HCT116 (cell line): ENCODE data around the gene CUEDC1. TPM values are rescaled to one million over a fixed set of nuclear protein-coding genes. Genes with fewer than 3 reads are reported as not detected.

Experiments
- ATAC-seq: fragments of 200-7000 bp; cut with Tn5 transposase; 2 replicates; pipeline ENCODE4 v1.9.1; 2020; ENCODE audit warnings: mild to moderate bottlenecking, moderate library complexity
- BruUV-seq: library from RNA; stranded (reverse); fragments of 400-500 nt; replicated peaks from 2 replicates; lab custom pipeline; 2021; lab: Mats Ljungman, UMichigan
- CTCF ChIA-PET: fragments of 300-600 bp; sonication (Branson Sonifier 250); formaldehyde crosslinking; loops from one replicate; lab custom pipeline; 2021; ENCODE audit warnings: antibody characterized with exemption; lab: Charles Lee
- POLR2A ChIA-PET: fragments of 300-600, 350-600 bp; sonication (Branson Sonifier 250); formaldehyde crosslinking; loops from one replicate; lab custom pipeline; 2021; ENCODE audit warnings: antibody characterized with exemption; lab: Charles Lee
- RAD21 ChIA-PET, 2 experiments: fragments of 300-600 bp; sonication (Branson Sonifier 250); formaldehyde crosslinking; loops; one replicate each; lab custom pipeline; 2023; ENCODE audit warnings: low total read pairs in 2 of 2; ENCODE audit not compliant: uncharacterized antibody in 2 of 2, unreplicated experiment in 2 of 2, low non-redundant PET in 1 of 2; lab: Charles Lee
- DNase-seq: peaks from one replicate; pipeline ENCODE4 v3.0.0-alpha.2; 2010; ENCODE audit warnings: low read depth, low spot score
- H2AFZ ChIP-seq: fragments of 200-600 bp; shearing (Covaris generic), sonication (generic); 2 replicates; pipeline ENCODE4 v1.6.1; 2017; ENCODE audit warnings: low read depth, mixed run types, mixed read lengths, antibody characterized with exemption, low read length; ENCODE audit not compliant: poor library complexity, severe bottlenecking
- H3K27ac ChIP-seq: 2 replicates; pipeline ENCODE4 v1.5.1; 2012; ENCODE audit warnings: low read depth, low read length
- H3K27me3 ChIP-seq: fragments of 200-600 bp; sonication (generic); 2 replicates; pipeline ENCODE4 v1.6.1; 2016; ENCODE audit warnings: mixed run types, low read length, mixed read lengths; ENCODE audit not compliant: insufficient read depth
- H3K36me3 ChIP-seq, 2 experiments: fragments of 200-500 bp in 1 of 2; fragments of 200-600 bp in 1 of 2; sonication (Bioruptor generic) in 1 of 2; sonication (generic) in 1 of 2; 2 replicates each; pipeline versions ENCODE4 v1.5.1 to v1.6.1; 2014 to 2016; ENCODE audit warnings: low read length in 2 of 2, inconsistent platforms in 1 of 2, mixed read lengths in 1 of 2, mixed run types in 1 of 2; ENCODE audit not compliant: insufficient read depth in 2 of 2, control insufficient read depth in 1 of 2
- H3K4me1 ChIP-seq, 2 experiments: fragments of 200-600 bp in 1 of 2; sonication (generic) in 1 of 2; 2 replicates each; pipeline versions ENCODE4 v1.5.1 to v1.6.1; 2012 to 2017; ENCODE audit warnings: low read length in 2 of 2, inconsistent platforms in 1 of 2, mild to moderate bottlenecking in 1 of 2, mixed read lengths in 1 of 2, mixed run types in 1 of 2, moderate library complexity in 1 of 2; ENCODE audit not compliant: insufficient read depth in 2 of 2, control insufficient read depth in 1 of 2
- H3K4me2 ChIP-seq: fragments of 200-600 bp; sonication (generic); 2 replicates; pipeline ENCODE4 v1.6.1; 2017; ENCODE audit warnings: mixed run types, low read length, mixed read lengths
- H3K4me3 ChIP-seq, 2 experiments: fragments of 200-600 bp in 1 of 2; sonication (generic) in 1 of 2; replicated peaks in 1 of 2; 2 replicates each; pipeline ENCODE4 v1.5.1; 2011 to 2016; ENCODE audit warnings: low read length in 2 of 2, control low read depth in 1 of 2, low read depth in 1 of 2, mild to moderate bottlenecking in 1 of 2, mixed read lengths in 1 of 2, mixed run types in 1 of 2
- H3K79me2 ChIP-seq: fragments of 200-600 bp; sonication (generic); 2 replicates; pipeline ENCODE4 v1.6.1; 2017; ENCODE audit warnings: mild to moderate bottlenecking, mixed run types, low read length, moderate library complexity, mixed read lengths; ENCODE audit not compliant: insufficient read depth
- H3K9ac ChIP-seq: fragments of 200-600 bp; sonication (generic); 2 replicates; pipeline ENCODE4 v1.6.1; 2016; ENCODE audit warnings: low read length, mixed read lengths
- H3K9me2 ChIP-seq: fragments of 200-600 bp; sonication (generic), shearing (Covaris generic); 2 replicates; pipeline ENCODE4 v1.6.1; 2017; ENCODE audit warnings: mixed run types, mild to moderate bottlenecking, moderate library complexity; ENCODE audit not compliant: insufficient read depth
- H3K9me3 ChIP-seq, 2 experiments: fragments of 200-500 bp in 1 of 2; fragments of 200-600 bp in 1 of 2; sonication (Bioruptor generic) in 1 of 2; sonication (generic) in 1 of 2; 2 replicates each; pipeline ENCODE4 v1.6.1; 2014 to 2017; ENCODE audit warnings: low read length in 2 of 2, mixed read lengths in 2 of 2, inconsistent platforms in 1 of 2, low read depth in 1 of 2, mild to moderate bottlenecking in 1 of 2, mixed run types in 1 of 2, moderate library complexity in 1 of 2; ENCODE audit not compliant: control insufficient read depth in 1 of 2, insufficient read depth in 1 of 2
- H4K20me1 ChIP-seq: fragments of 200-600 bp; sonication (generic), shearing (Covaris generic); 2 replicates; pipeline ENCODE4 v1.6.1; 2017; ENCODE audit warnings: mixed run types, mild to moderate bottlenecking, moderate library complexity; ENCODE audit not compliant: insufficient read depth
- ATF3 ChIP-seq: IDR thresholded peaks from 2 replicates; pipeline ENCODE4 v1.6.1; 2012
- CBX3 ChIP-seq: IDR thresholded peaks from 2 replicates; pipeline ENCODE4 v1.6.1; 2012; ENCODE audit warnings: low read depth
- EGR1 ChIP-seq: IDR thresholded peaks from 2 replicates; pipeline ENCODE4 v1.6.1; 2012; ENCODE audit warnings: low read depth
- ELF1 ChIP-seq: IDR thresholded peaks from 2 replicates; pipeline ENCODE4 v1.6.1; 2012; ENCODE audit warnings: low read depth, borderline replicate concordance
- FOSL1 ChIP-seq: IDR thresholded peaks from 2 replicates; pipeline ENCODE4 v1.6.1; 2012; ENCODE audit warnings: low read depth
- JUND ChIP-seq: IDR thresholded peaks from 2 replicates; pipeline ENCODE4 v1.6.1; 2012
- MAX ChIP-seq: IDR thresholded peaks from 2 replicates; pipeline ENCODE4 v1.6.1; 2012
- POLR2A ChIP-seq: IDR thresholded peaks from 2 replicates; pipeline ENCODE4 v1.7.0; 2011; ENCODE audit warnings: borderline replicate concordance; ENCODE audit not compliant: insufficient read depth, insufficient read length; ENCODE audit errors: extremely low read depth
- POLR2AphosphoS5 ChIP-seq: IDR thresholded peaks from 2 replicates; pipeline ENCODE4 v1.6.1; 2011; ENCODE audit warnings: mild to moderate bottlenecking, low read depth, low read length, moderate library complexity
- RAD21 ChIP-seq: IDR thresholded peaks from 2 replicates; pipeline ENCODE4 v1.6.1; 2012; ENCODE audit warnings: low read depth, mild to moderate bottlenecking
- SIN3A ChIP-seq: IDR thresholded peaks from 2 replicates; pipeline ENCODE4 v1.6.1; 2012; ENCODE audit warnings: low read depth
- SP1 ChIP-seq: IDR thresholded peaks from 2 replicates; pipeline ENCODE4 v1.6.1; 2012; ENCODE audit warnings: low read depth
- SRF ChIP-seq: IDR thresholded peaks from 2 replicates; pipeline ENCODE4 v1.6.1; 2012; ENCODE audit warnings: low read depth
- TCF7L2 ChIP-seq: IDR thresholded peaks from 2 replicates; pipeline ENCODE4 v1.7.0; 2011; ENCODE audit warnings: borderline replicate concordance, inconsistent platforms; ENCODE audit not compliant: insufficient read depth, insufficient read length; ENCODE audit errors: extremely low read depth
- YY1 ChIP-seq: IDR thresholded peaks from 2 replicates; pipeline ENCODE4 v1.6.1; 2011; ENCODE audit warnings: low read length, low read depth, moderate library complexity, mild to moderate bottlenecking; ENCODE audit not compliant: insufficient replicate concordance; ENCODE audit errors: extremely low read depth
- ZBTB33 ChIP-seq: IDR thresholded peaks from 2 replicates; pipeline ENCODE4 v1.6.1; 2011; ENCODE audit warnings: mild to moderate bottlenecking, low read length, moderate library complexity; ENCODE audit not compliant: insufficient replicate concordance; ENCODE audit errors: extremely low read depth
- ZFX ChIP-seq: fragments of 450-650 bp; IDR thresholded peaks from 2 replicates; pipeline ENCODE4 v1.6.1; 2017
- intact Hi-C: fragments of 100-400 bp; cut with micrococcal nuclease; formaldehyde crosslinking; loops from 2 replicates; pipeline ENCODE4 v1.10.0; 2022
- total RNA-seq: library from RNA; stranded (reverse); gene quantifications from one replicate; pipeline ENCODE4 v1.2.1, GENCODE V29; 2021; ENCODE audit not compliant: unreplicated experiment

CUEDC1 gene
- total RNA-seq, 1 experiment from 2014 or later = 60.2 TPM

GRCh38 chr17:57852092-57852954 lies 102.9 kb downstream of the CUEDC1 start (continued):
- TF ChIP-seq ZBTB33 = no peak

- H3K9ac ChIP-seq = peak within 1 kb of the TSS; percentile 83
- peak within 1 kb of the TSS; percentile 64 for H2AFZ ChIP-seq
- intact Hi-C loops = loop anchor here (2.0 kb wide), 2 partner anchors 145 to 263 kb away; no protein-coding TSS in a partner anchor
- TSS peak; percentile 92 for BruUV-seq
- no peaks in the 10 kb centered on the region for H3K9me3 ChIP-seq
- peaks cover 8 to 11% of the 10 kb centered on the region in 2 experiments for H3K36me3 ChIP-seq
- H3K27ac ChIP-seq = peak within 1 kb of the TSS; percentile 71
- ChIA-PET POLR2A (interaction anchor here (0.8 to 3.5 kb wide), 7 partner anchors 10 to 233 kb away, joined by 3 to 25 read pairs (median 5); partner anchors contain the start of genes DYNLL2 and SRSF1), CTCF (interaction anchor here (1.0 to 2.7 kb wide), 6 partner anchors 10 to 156 kb away, joined by 3 to 22 read pairs (median 4); no protein-coding TSS in a partner anchor), RAD21 (interaction anchor here (0.6 to 1.7 kb wide), 11 partner anchors 10 to 747 kb away, joined by 3 to 7 read pairs (median 3); no protein-coding TSS in a partner anchor)
- peaks cover 45% of the 10 kb centered on the region for H3K79me2 ChIP-seq
- H3K4me1 ChIP-seq = peaks cover 12 to 34% of the 10 kb centered on the region in 2 experiments
- DNase-seq (peak; percentile 98), ATAC-seq (peak; percentile 92)
- peaks cover 7% of the 10 kb centered on the region; the same call in 1 of the 2 replicates for H4K20me1 ChIP-seq
- H3K4me3 ChIP-seq = peak within 1 kb of the TSS; percentile 88 to 94
- peak within 1 kb of the TSS; percentile 91 for H3K4me2 ChIP-seq
- H3K27me3 ChIP-seq = no peaks in the 10 kb centered on the region
- H3K9me2 ChIP-seq = no peaks in the 10 kb centered on the region
- TF ChIP-seq MAX (peak; percentile 97), SIN3A (peak; percentile 99), ZBTB33 (peak; percentile 88), POLR2A (peak; percentile 11), SRF (peak; percentile 100), ATF3 (no peak), EGR1 (peak; percentile 53; the same call in 1 of the 2 replicates), YY1 (peak; percentile 95), SP1 (peak; percentile 99), ELF1 (no peak; the same call in 1 of the 2 replicates), RAD21 (no peak), TCF7L2 (peak; percentile 75), POLR2AphosphoS5 (peak; percentile 88), CBX3 (peak; percentile 100), JUND (no peak), FOSL1 (no peak), ZFX (peak; percentile 95)
Observed at GRCh38 chr17:57849874-57850754, 105.1 kb downstream of the CUEDC1 start, which contains the start of gene MRPS23. Gene MRPS23, minus strand, starts transcription at chr17:57850044. Its CDS starts 34 bp downstream, at chr17:57850010.
